ENCODE data around the gene XRN1.

Gene XRN1

DNA sequence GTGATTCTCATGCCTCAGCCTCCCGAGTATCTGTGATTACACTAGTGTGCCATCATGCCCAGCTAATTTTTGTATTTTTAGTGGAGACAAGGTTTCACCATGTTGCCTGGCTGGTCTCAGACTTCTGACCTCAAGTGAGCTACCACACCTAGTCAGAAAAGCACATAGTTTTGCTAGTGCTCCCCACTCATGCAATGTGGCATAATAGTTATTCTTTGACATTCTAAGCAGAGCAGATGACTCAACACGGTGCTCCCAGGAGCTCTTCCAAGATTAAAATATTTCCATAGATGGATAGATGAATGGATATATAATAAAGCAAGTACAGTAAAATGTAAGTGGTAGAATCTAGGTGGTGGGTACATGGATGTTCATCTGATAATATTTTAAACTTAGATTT lies 169.4 kb downstream of the XRN1 start:
- DNase-seq (ENCODE audit: low read depth): no peak
- no peak overlapping the region for H3K4me3 ChIP-seq (ENCODE audit: low read depth, low read length)
- TF ChIP-seq, protein P1, sequence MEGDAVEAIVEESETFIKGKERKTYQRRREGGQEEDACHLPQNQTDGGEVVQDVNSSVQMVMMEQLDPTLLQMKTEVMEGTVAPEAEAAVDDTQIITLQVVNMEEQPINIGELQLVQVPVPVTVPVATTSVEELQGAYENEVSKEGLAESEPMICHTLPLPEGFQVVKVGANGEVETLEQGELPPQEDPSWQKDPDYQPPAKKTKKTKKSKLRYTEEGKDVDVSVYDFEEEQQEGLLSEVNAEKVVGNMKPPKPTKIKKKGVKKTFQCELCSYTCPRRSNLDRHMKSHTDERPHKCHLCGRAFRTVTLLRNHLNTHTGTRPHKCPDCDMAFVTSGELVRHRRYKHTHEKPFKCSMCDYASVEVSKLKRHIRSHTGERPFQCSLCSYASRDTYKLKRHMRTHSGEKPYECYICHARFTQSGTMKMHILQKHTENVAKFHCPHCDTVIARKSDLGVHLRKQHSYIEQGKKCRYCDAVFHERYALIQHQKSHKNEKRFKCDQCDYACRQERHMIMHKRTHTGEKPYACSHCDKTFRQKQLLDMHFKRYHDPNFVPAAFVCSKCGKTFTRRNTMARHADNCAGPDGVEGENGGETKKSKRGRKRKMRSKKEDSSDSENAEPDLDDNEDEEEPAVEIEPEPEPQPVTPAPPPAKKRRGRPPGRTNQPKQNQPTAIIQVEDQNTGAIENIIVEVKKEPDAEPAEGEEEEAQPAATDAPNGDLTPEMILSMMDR (IDR thresholded peaks at IDR 0.05; ENCODE audit: low read depth, low read length, missing control alignments): no peak

DNA sequence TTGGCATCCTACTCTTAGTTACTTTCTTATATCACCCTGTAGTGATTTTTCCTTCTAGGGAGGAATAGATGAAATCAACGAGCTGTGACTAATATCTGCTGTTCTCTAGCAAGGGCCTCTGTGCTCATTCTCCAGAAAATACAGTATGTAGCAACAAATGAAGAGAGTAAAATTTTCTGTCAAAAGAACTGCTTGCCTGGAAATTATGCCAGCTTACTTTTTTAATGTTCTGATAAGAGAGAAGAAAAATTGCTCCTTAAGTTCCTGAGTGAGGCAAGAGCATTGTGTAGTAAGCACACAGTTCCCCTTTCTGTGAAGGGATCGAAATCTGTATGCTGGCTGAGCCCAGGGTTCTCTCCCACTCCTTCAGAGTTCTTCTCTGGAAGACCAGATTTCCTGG lies 171.1 kb downstream of the XRN1 start:
- DNase-seq (ENCODE audit: low read depth): no peak
- no peak overlapping the region for H3K4me3 ChIP-seq (ENCODE audit: low read depth, low read length)
- TF ChIP-seq, protein P1 (IDR thresholded peaks at IDR 0.05; ENCODE audit: low read depth, low read length, missing control alignments): no peak

- TF ChIP-seq, protein P1 (IDR thresholded peaks at IDR 0.05; ENCODE audit: low read depth, low read length, missing control alignments): no peak
- no peak for DNase-seq (ENCODE audit: low read depth)
- H3K4me3 ChIP-seq (ENCODE audit: low read depth, low read length): no peak overlapping the region
These were observed 172.0 kb downstream of the XRN1 start for GRCh38 chr3:142275856-142276255.

- TF ChIP-seq, protein P1 (IDR thresholded peaks at IDR 0.05; ENCODE audit: low read depth, low read length, missing control alignments): no peak
- no peak overlapping the region for H3K4me3 ChIP-seq (ENCODE audit: low read depth, low read length)
- no peak for DNase-seq (ENCODE audit: low read depth)
These were observed 172.9 kb downstream of the XRN1 start for GRCh38 chr3:142274908-142275307.

GRCh38 chr3:142273501-142273900 lies 174.3 kb downstream of the XRN1 start:
- no peak for DNase-seq (ENCODE audit: low read depth)
- no peak overlapping the region for H3K4me3 ChIP-seq (ENCODE audit: low read depth, low read length)
- TF ChIP-seq, protein P1 (IDR thresholded peaks at IDR 0.05; ENCODE audit: low read depth, low read length, missing control alignments): no peak

GRCh38 chr3:142272200-142272891 lies 175.5 kb downstream of the XRN1 start:
- H3K4me3 ChIP-seq (ENCODE audit: low read depth, low read length): no peak overlapping the region
- TF ChIP-seq, protein P1 (IDR thresholded peaks at IDR 0.05; ENCODE audit: low read depth, low read length, missing control alignments): no peak
- no peak for DNase-seq (ENCODE audit: low read depth)

DNA sequence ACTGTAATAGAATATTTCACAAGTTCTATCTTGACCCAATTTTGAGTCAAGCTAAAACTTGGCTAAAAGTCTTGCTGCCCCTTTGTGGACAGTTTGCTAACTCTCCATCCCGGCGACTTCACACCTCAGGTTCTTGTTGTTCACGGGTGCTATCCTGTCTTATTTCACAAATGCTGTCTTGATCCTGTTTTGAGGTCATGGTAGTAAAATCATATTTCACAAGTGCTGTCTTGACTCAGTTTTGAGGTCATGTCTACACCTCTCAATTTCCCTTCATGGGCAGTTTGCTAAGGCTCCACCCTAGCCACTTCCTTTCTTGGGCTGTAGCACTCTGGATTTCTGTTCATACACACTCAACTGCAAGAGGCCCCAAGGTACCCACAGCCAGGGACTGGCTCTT lies 177.4 kb downstream of the XRN1 start:
- no peak overlapping the region for H3K4me3 ChIP-seq (ENCODE audit: low read depth, low read length)
- TF ChIP-seq, protein P1 (IDR thresholded peaks at IDR 0.05; ENCODE audit: low read depth, low read length, missing control alignments): no peak
- DNase-seq (ENCODE audit: low read depth): no peak
